ENCODE data around the gene CNKSR2.

CNKSR2 gene

GRCh38 chrX:21657318-21658151, 283.3 kb downstream of the CNKSR2 start:
- peak; percentile 7 for DNase-seq (ENCODE audit: low spot score)
- TF ChIP-seq, protein P1, sequence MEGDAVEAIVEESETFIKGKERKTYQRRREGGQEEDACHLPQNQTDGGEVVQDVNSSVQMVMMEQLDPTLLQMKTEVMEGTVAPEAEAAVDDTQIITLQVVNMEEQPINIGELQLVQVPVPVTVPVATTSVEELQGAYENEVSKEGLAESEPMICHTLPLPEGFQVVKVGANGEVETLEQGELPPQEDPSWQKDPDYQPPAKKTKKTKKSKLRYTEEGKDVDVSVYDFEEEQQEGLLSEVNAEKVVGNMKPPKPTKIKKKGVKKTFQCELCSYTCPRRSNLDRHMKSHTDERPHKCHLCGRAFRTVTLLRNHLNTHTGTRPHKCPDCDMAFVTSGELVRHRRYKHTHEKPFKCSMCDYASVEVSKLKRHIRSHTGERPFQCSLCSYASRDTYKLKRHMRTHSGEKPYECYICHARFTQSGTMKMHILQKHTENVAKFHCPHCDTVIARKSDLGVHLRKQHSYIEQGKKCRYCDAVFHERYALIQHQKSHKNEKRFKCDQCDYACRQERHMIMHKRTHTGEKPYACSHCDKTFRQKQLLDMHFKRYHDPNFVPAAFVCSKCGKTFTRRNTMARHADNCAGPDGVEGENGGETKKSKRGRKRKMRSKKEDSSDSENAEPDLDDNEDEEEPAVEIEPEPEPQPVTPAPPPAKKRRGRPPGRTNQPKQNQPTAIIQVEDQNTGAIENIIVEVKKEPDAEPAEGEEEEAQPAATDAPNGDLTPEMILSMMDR (IDR thresholded peaks at IDR 0.05; ENCODE audit: extremely low read depth, missing control alignments): no peak

- DNase-seq (ENCODE audit: low spot score): peak; percentile 13
- TF ChIP-seq, protein P1 (IDR thresholded peaks at IDR 0.05; ENCODE audit: extremely low read depth, missing control alignments): no peak
Measured at GRCh38 chrX:21658152-21658737, 284.0 kb downstream of the CNKSR2 start, which contains the start of gene KLHL34. Gene KLHL34 (minus strand): TSS chrX:21658330. CDS start chrX:21657788, 542 bp downstream.

DNA sequence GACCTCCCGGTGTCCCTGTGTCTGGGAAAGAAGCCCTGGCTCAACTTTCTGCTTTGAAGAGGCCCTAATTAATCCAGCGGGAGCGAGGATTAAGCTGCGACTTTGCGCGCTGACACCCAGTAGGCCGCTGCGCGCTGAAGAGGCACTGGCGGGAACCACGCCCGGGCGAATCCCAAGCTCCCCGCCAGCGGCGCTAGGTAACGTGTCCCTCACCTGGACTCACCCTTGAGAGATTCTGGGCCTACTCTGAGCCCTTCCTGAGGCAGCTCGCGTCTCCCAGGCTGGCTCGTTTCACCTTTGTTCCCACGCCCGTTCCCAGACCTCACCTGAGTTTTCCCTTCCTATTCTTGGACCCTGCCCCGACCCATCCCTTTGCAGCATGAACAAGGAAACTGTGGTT, 284.5 kb downstream of the CNKSR2 start:
- TF ChIP-seq, protein P1 (IDR thresholded peaks at IDR 0.05; ENCODE audit: extremely low read depth, missing control alignments): no peak
- no peak for DNase-seq (ENCODE audit: low spot score)

DNA sequence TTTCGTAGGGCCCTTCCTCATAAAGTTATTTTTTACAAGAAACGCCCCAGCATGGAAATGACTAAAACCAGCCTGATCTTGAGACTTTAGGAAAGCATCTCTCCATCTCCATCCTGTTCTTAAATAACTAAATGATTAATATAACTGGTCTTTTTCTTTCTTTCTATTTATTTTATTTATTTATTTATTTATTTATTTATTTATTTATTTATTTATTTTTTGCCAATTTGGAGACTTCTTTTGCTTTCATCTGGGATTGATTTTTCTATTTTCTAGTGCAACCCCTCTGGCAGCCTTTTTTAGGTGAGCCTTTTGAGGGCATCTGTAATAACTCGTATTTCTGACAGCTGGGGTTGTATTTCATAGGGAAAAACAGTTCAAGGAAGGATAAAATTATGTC, 285.1 kb downstream of the CNKSR2 start:
- no peak for DNase-seq (ENCODE audit: low spot score)
- TF ChIP-seq, protein P1 (IDR thresholded peaks at IDR 0.05; ENCODE audit: extremely low read depth, missing control alignments): no peak

DNA sequence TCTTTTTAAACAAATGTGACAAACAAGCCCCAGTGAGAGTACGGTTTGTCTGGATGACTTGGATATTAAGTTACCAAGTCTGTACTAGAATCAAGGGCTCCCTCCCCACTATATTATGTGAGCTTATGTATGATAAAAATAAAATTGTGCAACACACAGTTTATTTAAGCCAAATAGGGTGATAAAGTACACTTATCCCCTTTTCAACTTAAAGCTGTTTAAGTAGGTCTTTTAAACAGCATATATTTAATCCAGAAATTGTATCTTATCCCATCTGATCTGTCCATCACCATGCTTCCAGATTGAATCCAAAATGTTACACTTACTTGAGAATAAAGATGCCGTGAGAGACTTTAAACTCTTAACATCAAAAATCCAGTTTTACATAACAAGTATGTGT, 285.9 kb downstream of the CNKSR2 start:
- TF ChIP-seq, protein P1 (IDR thresholded peaks at IDR 0.05; ENCODE audit: extremely low read depth, missing control alignments): no peak
- DNase-seq (ENCODE audit: low spot score): no peak

GRCh38 chrX:21661316-21661715, 287.1 kb downstream of the CNKSR2 start:
- TF ChIP-seq, protein P1 (IDR thresholded peaks at IDR 0.05; ENCODE audit: extremely low read depth, missing control alignments): no peak
- DNase-seq (ENCODE audit: low spot score): no peak

DNA sequence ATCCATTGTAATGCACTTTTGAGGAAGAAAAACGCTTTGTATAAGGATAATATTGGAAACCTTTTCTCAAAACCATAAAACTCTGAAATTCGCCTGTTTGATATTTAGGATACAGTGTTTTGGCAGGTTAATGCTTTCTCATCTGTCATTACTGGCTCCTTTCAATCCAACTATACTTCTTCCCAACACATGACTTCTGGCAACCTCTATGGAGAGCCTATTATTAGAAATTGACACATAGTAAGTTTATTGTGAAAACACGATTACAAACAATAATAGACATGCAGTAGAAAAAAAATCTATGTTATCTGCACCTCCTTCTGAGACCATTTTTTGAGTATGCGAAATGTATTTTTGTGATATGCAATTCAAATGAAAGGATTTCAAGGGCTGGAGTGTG, 288.5 kb downstream of the CNKSR2 start:
- TF ChIP-seq, protein P1 (IDR thresholded peaks at IDR 0.05; ENCODE audit: extremely low read depth, missing control alignments): no peak
- DNase-seq (ENCODE audit: low spot score): no peak

All from GM20000 (cell line).